Activated CD4-positive, CD25-positive, alpha-beta regulatory T cell (primary cell): ENCODE results near the gene PLCH1.

ENCODE experiments used
- DNase-seq, 4 experiments: peaks; one replicate each; lab custom pipeline; 2025; lab: John Stamatoyannopoulos, UW

Gene PLCH1

DNA sequence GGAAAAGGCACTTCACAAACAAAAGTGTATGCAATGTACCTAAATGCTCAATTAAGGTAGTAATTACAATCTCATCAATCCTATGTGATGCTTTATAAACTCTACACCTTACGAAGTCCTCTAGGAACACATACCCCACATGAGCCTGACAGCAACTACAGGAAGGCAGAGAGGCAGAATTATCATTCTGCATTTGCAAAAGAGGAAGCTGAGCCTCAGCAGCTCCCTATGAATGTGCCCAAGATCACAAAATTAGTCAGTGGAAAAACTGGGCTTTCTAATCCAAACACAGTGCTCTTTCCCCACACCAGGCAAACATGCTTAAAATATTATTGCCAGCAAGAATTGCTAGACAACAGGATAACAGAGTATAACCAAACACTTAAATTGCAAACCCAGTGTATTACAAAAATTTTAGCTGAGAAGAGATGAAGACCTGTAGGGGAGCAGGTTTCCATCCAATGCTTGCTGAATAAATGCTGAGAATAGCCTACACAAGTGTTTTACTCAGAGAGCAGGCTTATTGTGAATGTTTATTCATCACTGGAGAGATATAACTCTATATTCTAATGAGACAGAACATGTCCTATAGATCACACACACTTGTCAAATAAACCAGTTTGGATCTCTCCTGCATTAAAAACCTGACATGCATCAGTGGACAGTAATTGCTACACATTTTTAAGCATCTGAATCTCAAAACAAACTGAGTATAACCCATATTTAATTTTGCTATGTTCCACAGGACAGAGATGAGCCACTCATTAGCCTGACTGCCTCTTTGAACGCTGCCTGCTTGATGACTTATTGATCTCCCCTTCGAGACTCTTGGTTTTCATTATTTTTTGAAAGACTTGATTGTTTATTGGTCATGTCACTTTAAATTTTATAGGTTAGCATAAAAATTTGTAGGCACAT is 62.2 kb downstream of the PLCH1 start:
- no peak for DNase-seq

DNA sequence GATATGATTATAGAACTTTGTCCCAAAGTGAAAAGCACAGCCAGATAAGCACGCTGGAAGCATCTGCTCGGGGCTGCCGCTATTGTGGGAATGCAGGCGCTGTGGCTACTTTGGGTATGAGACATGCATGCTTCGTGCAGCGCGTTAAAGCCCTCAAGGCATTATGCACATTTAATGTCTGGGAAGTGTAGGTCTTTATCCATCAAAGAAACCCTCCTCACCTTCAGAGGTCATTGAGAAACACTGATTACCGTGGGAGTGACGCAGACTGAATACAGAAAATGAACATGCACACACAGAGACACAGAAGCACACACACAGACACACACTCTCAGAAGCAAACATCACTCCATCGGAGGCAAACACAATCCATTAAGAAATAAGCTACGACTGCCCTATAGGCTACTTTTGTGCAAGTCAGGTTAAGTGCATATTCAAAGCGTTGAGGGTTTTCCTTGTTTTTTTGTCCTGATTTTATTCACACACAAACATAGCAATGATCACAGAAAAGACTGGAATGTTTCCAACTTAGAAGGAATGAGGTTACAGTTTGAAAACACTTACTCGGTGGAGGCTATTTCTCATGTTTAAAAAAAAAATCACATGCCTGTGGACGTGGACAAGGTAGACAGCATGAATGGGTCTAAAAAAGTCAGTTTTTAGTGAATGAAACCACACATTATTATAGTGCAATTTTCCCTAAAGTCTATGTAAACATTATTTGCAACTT is 68.5 kb downstream of the PLCH1 start:
- DNase-seq: no peak

DNA sequence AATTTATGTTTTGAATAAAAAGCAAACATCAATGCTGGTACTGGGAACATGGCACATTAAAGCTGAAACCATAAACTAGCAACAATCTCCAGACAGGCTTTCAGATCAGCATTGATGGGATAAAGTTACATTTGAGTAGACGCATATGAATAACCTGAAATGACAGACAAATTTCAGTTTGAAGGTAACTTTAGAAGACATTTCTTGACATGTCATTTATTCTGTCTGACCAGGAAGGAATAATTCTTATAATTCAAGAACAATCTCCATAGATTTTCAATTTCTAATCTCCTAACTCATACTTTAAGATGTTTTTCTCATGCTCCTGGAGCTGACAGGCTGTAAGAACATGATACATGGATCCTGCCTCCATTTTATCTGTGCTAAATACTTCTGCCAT is 69.8 kb downstream of the PLCH1 start:
- no peak for DNase-seq

DNA sequence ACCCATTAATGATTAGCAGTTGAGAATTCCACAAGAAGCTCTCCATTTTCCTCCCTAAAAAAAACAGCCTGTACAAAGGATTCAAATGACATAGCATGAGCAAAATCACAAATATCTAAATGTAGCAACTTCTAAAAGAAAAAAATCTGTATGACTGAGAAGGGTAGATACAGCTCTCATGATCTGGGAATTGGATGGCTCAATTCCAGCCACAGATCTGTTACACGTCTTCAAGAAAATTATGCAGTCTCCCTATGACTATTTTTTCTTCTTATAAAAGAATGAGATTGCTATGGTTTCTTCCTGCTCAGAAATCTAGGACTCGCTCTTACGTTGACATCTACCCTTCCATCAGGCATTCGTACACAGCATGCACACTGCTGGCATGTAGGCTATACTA is 71.5 kb downstream of the PLCH1 start:
- no peak for DNase-seq

DNA sequence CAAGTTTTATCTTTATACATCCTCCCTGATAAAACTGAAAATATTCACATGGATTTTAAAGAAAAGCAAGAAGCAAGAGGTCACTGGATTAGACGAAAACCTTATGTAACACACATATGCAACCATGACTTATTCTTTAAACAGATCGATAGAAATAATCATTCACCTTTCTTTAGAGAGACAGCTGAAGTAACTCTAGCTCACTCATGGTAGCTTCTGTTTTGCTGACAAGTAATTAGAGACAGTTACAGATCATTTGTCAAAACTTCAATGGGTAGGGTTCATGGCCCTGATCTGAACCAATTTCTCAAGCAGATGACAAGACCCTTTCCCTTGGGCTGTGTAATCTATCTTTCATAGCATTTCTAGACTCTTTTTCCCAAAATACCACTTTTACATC is 74.5 kb downstream of the PLCH1 start:
- DNase-seq: no peak

DNA sequence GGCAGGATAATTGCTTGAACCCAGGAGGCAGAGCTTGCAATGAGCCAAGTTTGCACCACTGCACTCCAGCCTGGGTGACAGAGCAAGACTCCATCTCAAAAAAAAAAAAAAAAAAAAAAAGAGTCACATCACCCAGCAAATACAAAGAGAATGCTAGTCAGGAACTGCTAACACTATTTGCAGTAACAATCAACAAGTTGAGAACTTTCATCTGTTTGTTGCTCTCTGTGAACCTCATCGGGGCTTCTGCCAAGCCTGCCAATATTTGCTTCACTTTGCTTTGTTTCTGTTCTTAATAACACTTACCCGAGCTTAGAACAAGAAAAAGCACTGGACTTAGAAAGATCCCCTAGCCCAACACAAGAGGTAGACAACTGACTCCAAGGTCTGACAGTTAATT is 76.9 kb downstream of the PLCH1 start:
- DNase-seq: no peak

DNA sequence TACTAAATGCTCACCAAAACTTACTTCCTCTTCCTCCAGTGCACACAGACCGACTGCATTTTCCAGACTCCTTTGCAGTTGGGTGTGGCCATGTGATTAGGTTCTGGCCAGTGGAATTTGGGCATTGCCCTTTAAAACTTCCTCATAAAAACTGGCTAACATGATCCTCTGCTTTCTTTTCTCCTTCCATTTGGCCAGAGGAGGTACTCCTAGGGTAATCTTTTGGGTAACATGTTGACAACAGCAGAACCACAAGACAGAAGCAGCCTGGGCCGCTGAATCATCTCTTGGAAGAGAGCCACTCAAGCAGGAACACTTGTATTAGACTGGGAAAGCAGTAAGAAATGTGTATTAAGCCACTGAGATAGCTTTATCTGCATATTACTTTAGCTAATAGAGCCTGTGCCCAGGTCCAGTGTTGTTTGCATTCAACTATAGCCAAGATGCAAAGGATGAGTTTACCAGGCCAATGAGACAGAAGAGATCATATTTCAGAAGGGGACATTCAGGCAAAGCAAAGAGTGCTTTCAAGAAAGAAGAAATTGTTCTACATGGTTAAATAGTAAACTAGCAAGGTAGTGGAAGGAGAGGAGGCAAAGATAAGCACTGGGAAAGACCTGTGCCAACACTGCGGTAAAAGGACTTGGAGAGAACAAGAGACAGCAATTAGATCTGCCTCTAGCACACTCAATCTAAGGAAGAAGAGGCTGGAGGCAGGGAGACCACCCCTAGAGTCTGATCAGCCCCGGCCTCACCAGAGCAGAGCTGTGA is 79.8 kb downstream of the PLCH1 start:
- DNase-seq: no peak

DNA sequence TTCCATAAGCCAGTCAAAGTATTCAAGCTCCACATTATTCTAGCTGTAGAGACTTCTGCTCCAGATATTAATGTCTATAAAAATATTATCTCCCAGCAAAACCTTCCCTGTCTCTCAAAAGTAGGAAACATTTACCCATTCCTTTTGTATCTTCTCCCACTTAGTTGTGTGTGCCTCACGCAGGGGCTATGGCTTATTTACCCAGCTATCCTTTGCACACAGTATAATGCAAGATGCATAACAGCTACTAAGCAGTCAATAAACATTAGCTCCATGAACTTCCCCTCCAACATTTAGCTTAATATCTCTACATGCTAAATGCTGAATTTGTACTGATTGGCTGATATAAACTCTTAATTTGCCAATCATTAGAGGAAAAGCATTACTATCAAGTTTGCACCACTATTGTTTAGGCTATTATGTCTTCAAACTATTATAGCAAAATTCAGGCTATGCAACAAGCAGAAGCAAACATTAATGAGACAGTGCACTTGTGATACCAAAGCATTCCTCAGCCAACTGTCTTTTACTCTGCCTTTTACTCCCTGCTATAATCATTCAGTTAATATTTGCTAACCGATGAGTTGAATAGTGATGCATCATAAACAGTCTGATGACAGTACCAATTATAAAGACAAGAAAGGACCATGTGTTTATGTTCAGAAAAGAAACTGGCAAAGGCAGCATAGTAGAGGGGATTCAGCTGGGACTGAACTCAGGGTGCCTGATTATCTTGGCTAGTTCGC is 81.2 kb downstream of the PLCH1 start:
- no peak for DNase-seq

DNA sequence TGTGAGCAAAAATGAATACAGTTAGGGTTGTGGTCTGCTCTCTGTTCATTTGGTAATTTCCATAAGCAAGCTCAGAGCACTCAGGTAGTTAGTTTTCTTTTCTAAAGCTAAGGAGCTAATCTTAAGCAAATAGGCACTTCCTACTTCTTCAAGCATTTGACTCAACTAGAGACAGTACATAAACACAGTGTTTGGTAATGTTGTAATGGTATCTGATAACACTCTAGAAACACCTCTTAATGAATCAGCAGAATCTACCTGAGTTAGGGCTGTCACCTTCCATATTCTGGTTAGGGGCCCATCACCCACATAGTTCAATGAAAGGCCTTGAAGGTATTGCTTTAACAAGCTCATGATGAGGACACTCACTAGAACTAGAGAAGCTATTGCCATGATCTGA is 83.1 kb downstream of the PLCH1 start:
- no peak for DNase-seq

DNA sequence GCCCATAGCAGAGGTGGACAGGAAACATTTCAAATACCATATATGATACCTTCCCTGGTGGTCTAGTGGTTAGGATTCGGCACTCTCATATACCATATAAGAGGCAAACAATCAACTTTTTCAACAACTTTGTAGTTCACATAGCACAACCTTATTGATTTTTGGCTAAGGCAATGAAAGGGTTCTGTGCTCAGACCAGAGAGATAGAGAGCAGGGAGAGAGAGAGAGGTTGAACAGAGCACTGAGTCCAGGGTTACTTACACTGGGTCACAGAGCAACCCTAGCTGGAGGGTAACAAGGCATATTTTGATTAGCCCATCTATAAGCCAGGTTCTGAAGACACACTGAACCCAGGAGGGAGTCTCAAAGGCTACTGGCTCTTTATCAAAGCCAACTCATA is 83.8 kb downstream of the PLCH1 start:
- DNase-seq: no peak

DNA sequence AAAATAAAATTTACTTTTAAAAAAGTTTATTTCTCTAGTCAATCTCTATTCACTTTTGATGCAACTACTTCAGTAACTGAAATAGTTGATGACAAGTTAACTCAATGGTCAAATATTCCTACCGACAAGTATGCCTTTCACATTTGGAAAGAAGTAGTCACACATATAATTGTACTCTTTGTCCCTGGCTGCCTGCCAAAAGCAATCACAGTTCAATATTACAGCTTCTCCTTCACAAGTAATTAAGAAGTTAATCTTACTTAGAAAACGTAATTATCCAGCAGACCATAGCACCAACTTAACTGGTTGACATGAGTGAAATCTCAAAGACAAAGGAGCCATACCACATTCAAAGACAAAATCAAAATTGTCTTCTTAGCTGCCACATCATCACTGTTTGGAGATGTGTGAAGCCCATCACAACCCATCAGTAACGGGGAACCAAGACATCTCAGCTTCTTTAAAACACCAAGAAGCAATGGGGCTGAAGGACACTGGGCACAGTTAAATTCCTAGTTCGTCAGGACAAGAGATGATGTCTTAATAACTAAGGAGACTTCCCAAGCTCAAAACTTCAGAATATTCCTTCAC is 86.1 kb downstream of the PLCH1 start:
- no peak for DNase-seq

DNA sequence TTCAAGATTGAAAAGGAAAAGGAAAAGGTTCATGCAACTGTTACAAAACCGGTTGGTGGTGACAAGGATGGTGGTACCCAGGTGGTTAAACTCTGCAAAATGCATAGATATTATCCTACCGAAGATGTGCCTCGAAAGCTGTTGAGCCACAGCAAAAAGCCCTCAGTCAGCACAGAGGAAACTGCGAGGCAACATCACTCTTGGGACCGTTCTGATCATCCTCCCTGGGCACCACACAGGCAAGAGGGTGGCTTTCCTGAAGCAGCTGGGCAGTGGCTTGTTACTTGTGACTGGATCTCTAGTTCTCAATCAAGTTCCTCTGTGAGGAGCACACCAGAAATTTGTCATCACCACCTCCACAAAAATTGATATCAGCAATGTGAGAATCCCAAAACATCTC is 86.9 kb downstream of the PLCH1 start:
- DNase-seq: no peak

DNA sequence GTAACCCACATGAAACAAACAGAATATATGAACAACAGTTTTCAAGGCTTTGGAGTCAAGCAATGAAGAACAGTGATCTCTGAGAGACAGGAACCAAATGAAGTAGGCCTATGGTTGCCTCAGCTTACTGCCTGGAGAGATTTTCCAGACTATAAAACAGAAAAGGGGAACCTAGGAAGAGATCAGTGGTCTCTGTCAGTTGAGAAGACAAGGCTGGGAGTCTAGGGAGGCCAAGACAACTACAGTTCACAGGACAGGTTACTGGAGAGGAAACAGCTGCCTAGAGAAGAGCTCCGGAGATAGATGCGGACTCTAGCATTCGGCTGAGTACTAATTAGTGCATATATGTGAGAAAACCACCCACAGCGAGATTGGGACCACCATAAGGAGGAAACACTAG is 87.7 kb downstream of the PLCH1 start:
- DNase-seq: no peak

DNA sequence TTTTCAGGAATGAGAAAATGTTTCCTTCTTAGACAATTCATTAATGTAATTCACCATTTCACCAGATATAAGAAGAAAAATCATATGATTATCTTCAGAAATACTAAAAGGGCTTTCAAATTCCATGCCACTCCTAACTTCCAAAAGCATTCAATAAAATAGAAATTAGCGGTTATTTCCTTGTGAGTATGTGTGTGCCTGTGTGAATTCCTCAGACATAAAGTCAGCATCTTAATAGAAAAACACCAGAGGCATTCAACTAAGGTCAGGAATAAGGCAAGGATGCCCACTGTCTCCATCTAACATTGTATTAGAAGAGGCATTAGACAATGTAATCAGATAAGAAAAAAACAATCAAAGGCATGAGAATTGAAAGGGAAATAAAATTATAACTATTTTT is 88.4 kb downstream of the PLCH1 start:
- no peak for DNase-seq

DNA sequence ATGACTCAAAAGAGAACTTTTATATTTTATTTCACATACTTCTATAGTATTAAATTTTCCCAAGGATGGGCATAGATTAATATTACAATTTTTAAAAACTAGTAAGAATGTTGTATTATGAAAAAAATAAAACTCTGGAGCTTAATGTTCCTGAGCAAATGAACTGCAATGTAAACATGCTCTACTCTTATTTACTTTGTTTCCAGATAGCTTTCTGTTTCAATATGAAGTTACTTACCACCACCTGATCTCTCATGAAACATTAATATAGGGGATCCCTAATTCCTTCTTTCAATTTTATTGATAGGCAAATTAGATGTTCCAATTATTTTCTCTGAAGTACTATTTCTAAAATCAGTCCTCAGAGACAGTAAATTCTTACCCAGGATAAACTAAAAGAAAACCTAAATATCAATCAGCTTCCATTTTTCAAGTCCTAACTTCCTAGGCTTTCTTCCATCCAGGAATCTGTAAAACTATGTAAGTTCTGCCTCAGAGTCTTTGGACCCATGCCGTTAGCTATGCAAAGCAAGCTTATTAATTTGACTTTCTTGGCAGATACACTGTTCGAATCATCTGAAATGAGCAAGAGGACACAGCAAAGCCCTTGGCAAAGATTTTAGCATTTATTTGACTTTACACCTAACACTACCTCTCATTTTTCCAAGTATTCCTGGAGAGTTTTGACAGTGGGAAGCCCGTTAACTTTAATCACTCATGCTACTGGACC is 93.2 kb downstream of the PLCH1 start:
- no peak for DNase-seq

DNA sequence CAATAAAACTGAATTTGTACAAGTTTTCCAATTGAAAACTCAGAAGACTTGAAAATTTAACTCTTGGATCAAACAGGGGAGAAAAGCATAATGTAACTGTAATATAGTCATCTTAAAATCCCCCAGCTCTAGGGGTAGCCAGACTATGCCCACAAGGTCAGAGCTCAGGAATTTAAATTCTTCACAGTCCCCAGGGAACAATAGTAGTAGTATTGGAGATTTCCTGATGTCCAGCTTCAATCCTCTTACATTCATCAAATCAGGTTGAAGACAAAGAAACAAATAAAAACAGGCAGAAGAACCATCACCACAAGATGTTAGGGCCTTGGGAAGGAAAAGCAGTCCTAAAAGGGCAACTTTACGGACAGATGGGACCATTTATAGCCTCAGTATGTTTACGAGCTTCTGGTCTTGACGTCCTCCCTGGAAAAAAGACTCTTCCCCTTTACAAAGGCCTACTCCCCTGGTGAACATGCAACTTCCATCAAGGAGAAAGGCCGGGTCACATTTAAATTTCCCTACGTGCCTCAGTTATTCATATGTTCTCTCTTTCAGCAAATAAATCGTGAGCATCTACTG is 96.8 kb downstream of the PLCH1 start:
- DNase-seq: no peak

DNA sequence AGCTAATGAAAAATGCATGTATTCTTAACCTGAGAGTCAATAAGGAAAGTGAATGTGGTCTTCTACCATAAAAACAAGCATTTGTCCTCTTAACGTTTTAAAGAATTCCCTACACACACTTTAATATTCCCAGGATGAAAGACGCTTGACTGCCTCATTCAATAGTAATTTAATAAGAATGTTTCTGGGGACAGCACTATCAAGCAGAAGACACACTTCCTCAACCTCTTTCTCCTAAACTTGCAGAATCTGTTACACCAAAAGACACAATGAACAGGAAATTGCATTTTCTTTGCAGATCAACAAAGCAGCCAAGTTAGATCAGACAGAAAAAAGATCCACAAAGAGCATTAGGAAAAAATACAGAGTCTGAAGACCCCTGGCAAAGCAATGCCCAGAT is 97.7 kb downstream of the PLCH1 start:
- DNase-seq: no peak

DNA sequence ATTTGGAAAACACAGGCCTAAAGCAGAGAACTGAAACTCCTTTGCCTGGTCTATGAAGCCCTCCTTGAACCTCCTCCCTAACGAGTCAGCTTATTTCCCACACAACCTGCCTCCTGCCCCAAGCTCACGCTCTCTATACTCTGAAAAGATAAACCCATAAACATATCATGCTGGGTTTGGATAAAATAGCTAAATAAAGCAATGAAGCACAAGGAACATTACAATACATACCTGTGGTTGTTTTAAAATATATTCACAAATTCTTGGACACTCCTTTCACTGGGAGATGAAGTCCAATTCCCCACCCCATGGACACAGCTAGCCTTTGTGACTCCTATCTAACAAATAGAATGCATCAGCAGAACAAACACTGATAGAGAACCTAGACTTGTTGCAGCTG is 98.2 kb downstream of the PLCH1 start:
- DNase-seq: no peak

DNA sequence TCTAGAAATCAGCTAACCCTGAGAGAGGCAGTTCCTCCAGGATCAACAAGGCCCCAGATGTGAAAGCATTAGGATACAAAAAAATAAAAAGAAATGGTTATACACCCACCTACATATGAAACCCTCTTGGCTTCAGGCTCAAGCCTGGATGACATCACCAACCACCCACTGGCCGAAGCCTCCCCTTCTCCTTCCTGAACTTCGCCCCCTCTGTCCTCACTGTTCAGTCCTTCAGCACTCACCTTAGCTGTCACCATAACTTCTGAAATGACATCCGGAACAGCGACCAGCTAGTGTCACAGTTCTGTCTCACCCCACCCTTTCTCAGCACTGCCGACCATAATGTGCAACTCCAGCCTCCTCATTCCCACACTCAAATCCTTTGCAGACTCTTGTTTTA is 98.7 kb downstream of the PLCH1 start:
- no peak for DNase-seq

DNA sequence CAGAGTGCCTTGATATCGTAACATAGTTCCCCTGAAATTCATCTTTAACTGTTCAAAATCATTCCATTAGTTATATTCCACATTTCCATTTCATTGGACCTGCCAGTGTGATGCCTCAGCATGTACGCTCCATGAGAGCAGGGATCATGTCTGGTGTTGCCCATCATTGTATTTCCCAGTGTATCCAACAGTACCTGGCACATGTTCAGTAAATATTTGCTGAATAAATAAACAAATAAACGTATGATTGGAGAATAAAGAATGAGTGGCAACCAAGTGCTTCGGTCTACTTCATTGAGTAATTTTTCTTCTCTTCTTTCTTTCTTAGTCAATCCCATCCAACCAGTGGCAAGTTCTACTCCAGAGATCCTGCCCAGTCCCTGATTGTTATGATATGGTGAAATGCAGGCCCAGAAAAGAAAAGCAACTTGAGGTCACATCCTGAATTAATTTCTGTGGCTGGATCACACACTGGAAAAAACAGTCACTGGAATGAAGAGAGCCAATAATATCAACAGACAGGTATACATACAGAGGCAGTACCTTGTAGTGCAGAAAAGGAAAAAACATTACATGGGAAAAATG is 101.2 kb downstream of the PLCH1 start:
- DNase-seq: no peak
